NCI-H524 treated with DMSO at 0.1 percent for 48 hours (cell line): ENCODE data around the gene BBS9.

Experiments used
- DNase-seq: peaks from one replicate; lab custom pipeline; 2025; lab: John Stamatoyannopoulos, UW

The BBS9 gene

GRCh38 chr7:33127085-33127484 is 2.3 kb upstream of the BBS9 start:
- DNase-seq = no peak

- DNase-seq = no peak
Measured at GRCh38 chr7:33128631-33128989, 754 bp upstream of the BBS9 start.

- DNase-seq = no peak
Measured at GRCh38 chr7:33129806-33130153, 416 bp downstream of the BBS9 start.

DNA sequence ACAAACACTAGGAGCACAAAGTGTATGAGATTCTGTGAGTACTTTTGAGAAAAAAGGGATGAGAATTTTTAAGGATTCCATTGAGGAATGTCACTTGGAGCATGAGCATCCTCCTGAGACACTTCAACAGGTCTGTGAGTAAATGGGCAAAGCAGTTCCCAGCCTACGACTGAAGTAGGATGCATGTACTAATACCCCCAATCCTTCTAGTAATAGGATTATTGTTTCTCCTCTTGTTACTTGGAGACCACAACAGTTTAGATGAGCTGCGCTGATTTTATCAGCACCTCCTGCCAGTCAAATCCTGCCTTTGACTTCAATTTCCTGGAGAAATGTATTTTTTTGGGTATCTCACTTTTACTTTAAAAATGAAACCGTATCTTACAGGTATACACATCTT is 820 bp downstream of the BBS9 start:
- DNase-seq = peak; percentile 63

DNA sequence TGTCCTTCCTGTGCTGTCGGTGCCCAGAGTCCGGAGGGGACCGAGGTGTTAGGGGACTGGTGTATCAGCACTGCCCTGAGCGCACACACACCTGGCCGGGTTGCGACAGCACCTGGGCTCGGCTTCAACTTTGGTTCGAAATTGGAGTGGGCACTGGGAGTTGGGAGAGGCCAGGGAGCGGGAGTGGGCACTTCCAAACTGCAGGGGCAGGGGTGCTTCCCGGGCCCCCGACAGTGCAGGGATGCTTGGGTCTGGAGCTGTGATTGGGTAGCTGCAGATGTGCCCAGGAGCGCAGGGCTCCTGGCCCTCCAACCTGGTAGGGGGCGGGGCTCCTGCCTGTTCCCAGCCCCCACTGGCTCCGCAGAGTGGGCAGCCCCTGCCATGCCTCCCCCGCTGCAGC is 7.7 kb downstream of the BBS9 start:
- DNase-seq = no peak

- DNase-seq = no peak
Measured at GRCh38 chr7:33142585-33142984, 13.2 kb downstream of the BBS9 start.

DNA sequence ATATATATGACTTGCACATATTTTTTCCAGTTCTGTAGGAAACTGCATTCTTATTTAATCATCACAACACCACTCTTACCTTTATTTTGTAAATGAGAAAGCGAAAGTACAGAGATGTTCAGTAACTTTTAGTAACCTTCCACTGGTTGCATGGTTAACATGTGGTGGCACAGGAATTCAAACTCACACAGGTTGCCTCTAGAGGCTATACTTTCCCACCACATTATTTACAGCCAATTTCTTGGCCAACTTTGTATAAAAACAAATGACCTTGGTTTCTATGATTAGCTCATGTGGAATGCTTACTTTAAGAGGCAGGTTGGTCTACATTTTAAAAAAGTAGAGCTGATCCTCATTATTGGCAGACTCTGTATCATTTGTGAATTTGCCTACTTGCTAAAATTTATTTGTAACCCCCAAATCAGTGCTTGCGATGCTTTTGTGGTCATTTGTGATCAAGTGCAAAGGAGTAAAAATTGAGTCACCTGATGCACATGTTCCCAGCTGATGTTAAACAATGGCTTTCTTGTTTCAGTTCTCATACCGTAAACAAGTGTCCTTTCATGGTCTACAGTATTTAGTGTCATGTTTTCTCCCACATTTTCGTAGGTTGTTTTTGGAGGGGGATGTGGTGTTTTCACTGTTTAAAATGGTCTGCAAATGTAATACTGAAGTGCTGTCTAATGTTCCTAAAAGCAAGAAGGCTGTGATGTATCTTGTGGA is 14.8 kb downstream of the BBS9 start:
- no peak for DNase-seq

GRCh38 chr7:33145156-33145555 is 15.8 kb downstream of the BBS9 start:
- DNase-seq = no peak

DNA sequence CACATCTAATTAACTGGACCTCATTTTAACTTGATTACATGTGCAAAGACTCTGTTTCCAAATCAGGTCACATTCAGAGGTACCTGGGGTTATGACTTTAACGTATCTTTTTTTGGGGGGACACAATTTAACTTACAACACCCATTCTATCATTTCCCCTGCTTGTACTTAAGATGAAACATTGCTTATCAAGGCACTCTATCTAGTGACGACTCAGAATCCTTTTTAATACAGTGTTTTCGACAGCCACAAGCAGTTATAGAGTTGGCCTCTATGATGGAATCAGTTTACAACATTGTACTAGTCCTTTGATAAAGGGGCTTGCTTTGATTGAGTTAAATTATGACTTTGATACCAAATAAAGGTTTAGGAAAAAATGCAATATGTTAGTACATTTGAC is 22.7 kb downstream of the BBS9 start:
- no peak for DNase-seq

DNA sequence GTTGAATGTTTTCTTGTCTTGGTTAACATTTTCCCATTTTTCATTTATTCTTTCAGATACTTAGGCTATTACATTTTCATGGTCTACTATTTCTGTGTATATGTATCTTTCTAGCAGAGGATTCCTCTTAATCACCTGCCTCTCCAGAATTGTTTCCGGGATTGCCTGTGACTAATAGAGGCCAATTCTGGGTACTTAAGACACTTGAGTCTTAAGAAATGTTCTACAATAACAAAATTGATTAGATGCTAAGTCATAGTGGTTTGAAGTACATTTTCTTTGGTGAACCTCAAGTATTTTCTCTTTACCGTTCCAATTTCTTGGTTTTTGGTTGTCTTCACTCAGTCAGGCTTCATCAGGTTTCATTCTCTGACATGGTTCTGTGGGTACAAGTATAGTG is 26.4 kb downstream of the BBS9 start:
- DNase-seq = no peak

DNA sequence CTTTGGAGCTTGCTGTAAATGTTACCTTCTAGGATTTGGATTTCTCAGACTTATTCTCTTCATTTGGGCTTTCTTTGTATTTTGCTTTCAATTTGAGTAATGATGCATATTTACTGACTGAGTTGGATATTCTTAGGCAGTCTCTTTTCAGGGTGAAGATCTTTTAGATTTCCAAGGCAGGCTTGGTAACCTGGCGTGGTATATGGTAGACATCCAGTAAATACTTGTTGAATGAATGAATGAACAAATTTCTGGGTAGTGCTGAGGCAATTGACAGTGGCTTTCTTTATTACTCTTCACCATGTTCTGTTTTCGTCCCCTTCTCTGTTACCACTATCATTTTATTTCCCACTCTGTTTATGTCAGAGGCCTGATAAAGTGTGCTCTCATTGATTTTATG is 27.1 kb downstream of the BBS9 start:
- no peak for DNase-seq

DNA sequence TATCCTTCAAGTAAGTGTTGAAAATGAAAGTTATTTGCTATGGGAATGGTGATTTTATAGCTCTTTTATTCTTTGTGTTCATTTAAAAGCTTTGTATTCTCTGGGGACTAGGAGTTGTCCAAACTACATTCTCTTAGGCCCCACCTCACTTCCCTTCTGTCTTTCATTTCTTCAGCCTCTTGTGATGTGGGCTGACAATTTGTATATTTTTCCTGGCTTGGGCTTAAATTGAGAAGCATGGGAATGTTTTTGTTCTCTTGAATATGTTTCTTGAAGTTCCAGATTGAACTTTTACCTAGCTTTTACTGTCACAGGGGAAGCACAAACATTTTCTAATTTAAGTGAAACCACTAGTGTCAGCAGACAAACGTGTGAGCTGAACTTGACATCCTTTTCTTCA is 27.9 kb downstream of the BBS9 start:
- no peak for DNase-seq

DNA sequence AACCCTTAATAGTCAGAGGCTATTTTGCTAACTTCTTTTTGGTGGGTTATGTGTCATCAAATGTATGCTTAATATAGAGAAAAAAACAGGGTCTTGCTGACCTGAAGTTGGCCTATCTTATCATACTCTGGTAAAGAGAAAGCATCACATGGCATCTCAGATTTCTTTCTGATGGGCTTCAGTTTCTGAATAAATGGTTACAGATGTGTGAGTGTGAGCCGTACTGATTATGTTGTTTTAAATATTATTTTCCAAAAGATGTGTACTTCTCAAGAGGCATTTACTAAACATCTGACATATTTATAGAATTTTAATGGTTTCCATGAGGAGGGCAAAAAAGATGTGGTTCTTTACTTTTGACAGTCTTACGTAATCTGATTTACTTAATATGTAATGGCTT is 28.4 kb downstream of the BBS9 start:
- DNase-seq = no peak

DNA sequence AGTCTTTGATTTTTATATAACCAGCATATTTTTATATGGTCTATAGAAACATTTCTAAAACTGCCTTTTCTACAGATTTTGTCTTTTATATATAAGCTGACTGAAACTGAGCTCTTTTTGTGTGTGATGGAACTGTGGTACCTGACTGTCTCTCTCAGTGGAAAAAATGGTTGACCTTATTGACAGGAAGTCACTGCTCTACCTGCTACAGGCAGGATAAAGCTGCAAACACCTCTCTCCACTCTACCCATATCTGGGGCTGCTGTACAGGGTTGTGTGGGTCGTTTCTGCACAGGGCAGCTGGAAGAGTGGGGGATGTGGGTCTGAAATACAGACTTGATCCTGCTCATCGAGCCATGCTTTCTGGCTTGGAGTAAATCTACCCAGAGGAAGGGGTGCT is 48.5 kb downstream of the BBS9 start:
- DNase-seq = no peak

- DNase-seq = no peak
Measured at GRCh38 chr7:33179519-33179918, 50.2 kb downstream of the BBS9 start.

DNA sequence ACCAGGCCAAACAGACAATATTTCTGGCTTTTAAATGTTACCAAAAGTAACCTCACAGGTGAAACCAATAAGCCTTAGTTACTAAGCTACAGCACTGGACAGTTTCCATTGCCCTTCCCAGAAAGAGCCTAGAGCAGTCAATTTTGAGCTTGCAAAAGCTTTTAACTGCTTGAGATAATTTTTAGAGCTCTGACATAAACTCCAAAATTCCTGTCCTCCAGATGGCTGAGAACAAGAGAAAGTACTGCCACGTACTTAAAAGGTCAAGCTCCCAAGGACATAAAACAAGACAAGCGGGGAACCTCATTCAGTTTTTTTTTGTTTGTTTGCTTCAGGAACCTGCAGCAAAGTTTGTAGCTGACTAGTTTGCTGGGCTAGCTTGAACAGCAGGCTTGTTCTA is 54.1 kb downstream of the BBS9 start:
- DNase-seq = no peak

DNA sequence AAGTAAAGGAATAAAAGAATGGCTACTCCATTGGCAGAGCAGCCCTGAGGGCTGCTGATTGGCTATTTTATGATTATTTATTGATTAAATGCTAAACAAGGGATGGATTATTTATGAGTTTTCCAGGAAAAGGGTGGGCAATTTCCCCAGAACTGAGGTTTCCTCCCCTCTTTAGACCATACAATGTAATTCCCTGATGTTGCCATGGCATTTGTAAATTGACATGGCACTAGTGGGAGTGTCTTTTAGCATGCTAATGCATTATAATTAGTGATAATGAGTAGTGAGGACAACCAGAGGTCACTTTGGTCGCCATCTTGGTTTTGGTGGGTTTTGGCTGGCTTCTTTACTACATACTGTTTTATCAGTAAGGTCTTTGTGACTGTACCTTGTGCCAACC is 55.5 kb downstream of the BBS9 start:
- no peak for DNase-seq

DNA sequence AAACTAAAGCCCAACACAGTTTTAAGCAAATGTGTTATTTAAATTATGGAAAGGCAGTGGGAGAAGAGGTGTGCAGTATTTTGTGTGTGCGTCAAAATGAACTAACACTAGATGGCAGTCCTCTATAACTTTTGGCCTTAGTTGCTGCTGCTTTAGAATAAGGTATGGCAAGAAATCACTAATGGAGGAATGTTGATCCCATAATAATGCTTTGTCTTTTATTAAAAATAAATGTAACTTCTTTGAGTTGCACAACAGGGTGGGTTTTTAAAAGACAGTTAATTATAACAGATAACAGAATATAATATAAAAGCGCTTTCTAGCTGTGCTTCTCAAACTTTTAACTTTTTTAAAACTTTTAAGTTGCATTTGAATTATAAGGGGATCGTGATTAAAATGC is 56.4 kb downstream of the BBS9 start:
- peak; percentile 8 for DNase-seq

- DNase-seq = no peak
Measured at GRCh38 chr7:33186192-33186591, 56.8 kb downstream of the BBS9 start.

GRCh38 chr7:33190688-33191304 is 61.4 kb downstream of the BBS9 start:
- DNase-seq = no peak

DNA sequence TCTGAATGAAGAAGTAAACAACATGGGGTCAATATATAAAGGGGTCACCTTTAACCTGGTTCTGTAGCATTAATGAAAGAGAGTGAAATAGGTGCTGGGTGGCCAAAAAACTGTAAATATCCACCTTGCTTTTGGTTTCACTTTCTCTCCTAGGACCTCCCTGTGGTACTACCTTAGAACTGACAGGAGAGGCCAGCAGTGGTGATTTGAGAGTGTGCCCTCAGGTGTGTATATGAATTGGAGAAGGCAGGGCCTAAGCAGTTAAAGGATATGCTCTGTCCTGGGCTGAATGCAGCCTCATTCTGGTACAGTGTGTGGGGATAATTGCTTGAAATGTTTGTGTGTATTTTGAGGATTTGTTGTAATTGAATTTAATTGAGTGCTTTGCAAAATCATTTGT is 62.0 kb downstream of the BBS9 start:
- DNase-seq = no peak

DNA sequence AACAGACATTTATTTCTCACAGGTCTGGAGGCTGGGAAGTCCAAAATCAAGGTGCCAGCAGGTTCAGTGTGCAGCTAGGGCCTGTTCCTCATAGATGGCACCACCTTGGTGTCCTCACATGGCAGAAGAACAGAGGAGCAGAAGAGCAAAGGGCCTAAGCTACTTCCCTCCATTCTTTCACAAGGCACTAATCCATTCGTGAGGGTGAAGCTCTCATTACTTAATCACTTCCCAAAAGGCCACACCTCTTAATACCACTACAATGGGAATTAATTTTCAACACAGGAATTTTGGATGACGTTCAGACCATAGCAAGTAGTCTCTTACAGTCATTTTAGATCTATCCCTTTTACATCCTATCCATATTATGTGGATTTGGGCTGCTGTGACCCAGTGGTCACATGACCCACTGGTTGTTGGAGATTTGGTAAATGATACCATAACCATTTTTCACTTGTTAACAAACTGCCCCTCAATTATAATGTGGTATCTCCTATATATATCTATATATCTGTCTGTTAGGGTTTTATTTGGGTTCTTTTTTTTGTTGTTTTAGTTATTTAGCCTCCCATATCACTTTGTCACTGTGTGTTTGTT is 63.4 kb downstream of the BBS9 start:
- no peak for DNase-seq

DNA sequence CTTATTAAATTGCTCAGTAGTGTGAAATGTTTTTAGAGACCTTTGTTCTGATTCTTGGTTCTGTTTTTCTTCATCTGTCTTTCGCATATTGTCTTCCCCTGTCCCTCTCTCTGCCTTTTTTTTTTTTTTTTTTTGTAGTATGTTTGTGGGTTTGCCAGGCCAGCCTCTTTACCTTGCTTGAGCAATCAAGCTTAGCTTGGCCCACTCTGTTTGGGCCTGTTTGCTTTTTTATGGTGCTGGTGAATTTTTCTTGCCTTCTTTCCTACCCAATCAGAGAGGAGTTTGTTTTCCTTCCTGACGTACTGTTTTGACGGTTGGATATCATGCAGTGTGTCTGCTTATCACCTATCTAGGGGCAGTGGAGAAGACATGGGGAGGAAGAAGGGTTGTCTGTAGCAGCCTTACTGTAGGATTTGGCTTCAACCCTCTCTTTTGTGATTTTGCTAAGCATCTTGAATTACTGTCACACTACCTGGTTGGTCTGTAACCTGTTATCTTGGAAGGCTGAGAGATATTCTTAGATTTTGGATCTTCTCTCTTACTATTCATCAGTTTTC is 64.0 kb downstream of the BBS9 start:
- DNase-seq = no peak

DNA sequence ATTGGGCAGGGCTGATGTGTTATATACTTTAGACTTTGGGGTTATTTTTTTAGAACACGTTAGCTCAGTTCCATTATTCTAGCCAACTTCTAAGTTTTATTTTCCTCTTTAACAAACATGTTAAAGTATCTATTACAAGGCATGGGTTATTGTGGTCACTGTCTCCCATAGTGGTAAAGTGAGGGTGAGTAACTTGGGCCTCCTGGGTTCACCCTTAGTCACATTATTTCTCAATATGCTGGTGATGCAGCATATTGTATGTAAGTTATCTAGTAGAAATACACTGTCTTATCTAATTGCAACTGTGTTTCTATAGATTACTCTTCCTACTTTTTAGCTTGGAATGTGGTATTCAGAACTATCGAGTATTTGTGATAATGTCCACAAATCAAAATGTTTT is 65.9 kb downstream of the BBS9 start:
- no peak for DNase-seq
